T-helper 2 cell treated with Interferon-gamma antibody and Interleukin-4, amounts not matched to agents 5 μg/mL and 100 μg/mL, for 36 hours (primary cell): ENCODE measurements around the gene APOA5.
"Not testable (repeated sequence)": the region's sequence is repeated elsewhere in the genome, so short reads cannot be mapped to it uniquely, and the experiment has no call there.

Source experiments
- DNase-seq: peaks from one replicate; pipeline ENCODE4 v3.0.0; 2021; ENCODE audit warnings: low spot score
- H3K27ac Mint-ChIP-seq: one replicate; pipeline ENCODE4 v1.8.0; 2021; ENCODE audit warnings: mild to moderate bottlenecking, mixed read lengths
- H3K27me3 Mint-ChIP-seq: one replicate; pipeline ENCODE4 v1.8.0; 2021; ENCODE audit warnings: low read depth, mixed read lengths
- H3K36me3 Mint-ChIP-seq: one replicate; pipeline ENCODE4 v1.8.0; 2021; ENCODE audit warnings: low read depth, mixed read lengths
- H3K4me1 Mint-ChIP-seq: one replicate; pipeline ENCODE4 v1.8.0; 2021; ENCODE audit warnings: low read depth, mixed read lengths
- H3K4me3 Mint-ChIP-seq: one replicate; pipeline ENCODE4 v1.8.0; 2022; ENCODE audit warnings: mild to moderate bottlenecking, moderate library complexity, mixed read lengths
- H3K9me3 Mint-ChIP-seq: one replicate; pipeline ENCODE4 v1.8.0; 2021; ENCODE audit warnings: mixed read lengths

APOA5 gene

GRCh38 chr11:116821050-116821918 lies 29.6 kb upstream of the APOA5 start:
- H3K9me3 Mint-ChIP-seq: no peaks in the 10 kb centered on the region
- H3K4me1 Mint-ChIP-seq: no peaks in the 10 kb centered on the region
- no peak overlapping the region for H3K4me3 Mint-ChIP-seq
- H3K27me3 Mint-ChIP-seq: no peaks in the 10 kb centered on the region
- H3K36me3 Mint-ChIP-seq: no peaks in the 10 kb centered on the region
- DNase-seq: no peak
- no peak overlapping the region for H3K27ac Mint-ChIP-seq

- Mint-ChIP-seq H3K27ac (no peak overlapping the region), H3K9me3 (no peaks in the 10 kb centered on the region), H3K36me3 (no peaks in the 10 kb centered on the region), H3K27me3 (peaks cover 1% of the 10 kb centered on the region), H3K4me1 (no peaks in the 10 kb centered on the region), H3K4me3 (no peak overlapping the region)
- no peak for DNase-seq
Measured at GRCh38 chr11:116819049-116819448, 27.4 kb upstream of the APOA5 start.

- Mint-ChIP-seq H3K4me1 (no peaks in the 10 kb centered on the region), H3K4me3 (no peak overlapping the region), H3K27ac (no peak overlapping the region), H3K27me3 (peaks cover 13% of the 10 kb centered on the region), H3K36me3 (no peaks in the 10 kb centered on the region), H3K9me3 (no peaks in the 10 kb centered on the region)
- DNase-seq: no peak
Measured at GRCh38 chr11:116814502-116814901, 22.8 kb upstream of the APOA5 start.

GRCh38 chr11:116813781-116814471 lies 22.2 kb upstream of the APOA5 start:
- Mint-ChIP-seq H3K4me1 (no peaks in the 10 kb centered on the region), H3K27ac (no peak overlapping the region), H3K4me3 (no peak overlapping the region), H3K36me3 (no peaks in the 10 kb centered on the region), H3K9me3 (no peaks in the 10 kb centered on the region), H3K27me3 (peaks cover 15% of the 10 kb centered on the region)
- no peak for DNase-seq

- no peaks in the 10 kb centered on the region for H3K9me3 Mint-ChIP-seq
- no peak overlapping the region for H3K27ac Mint-ChIP-seq
- no peak overlapping the region for H3K4me3 Mint-ChIP-seq
- DNase-seq: no peak
- peaks cover 16% of the 10 kb centered on the region for H3K27me3 Mint-ChIP-seq
- H3K36me3 Mint-ChIP-seq: no peaks in the 10 kb centered on the region
- no peaks in the 10 kb centered on the region for H3K4me1 Mint-ChIP-seq
Measured at GRCh38 chr11:116813170-116813569, 21.5 kb upstream of the APOA5 start.

- Mint-ChIP-seq H3K4me1 (no peaks in the 10 kb centered on the region), H3K4me3 (no peak overlapping the region), H3K27me3 (peaks cover 16% of the 10 kb centered on the region), H3K27ac (no peak overlapping the region), H3K36me3 (no peaks in the 10 kb centered on the region), H3K9me3 (no peaks in the 10 kb centered on the region)
- DNase-seq: no peak
Measured at GRCh38 chr11:116812109-116812508, 20.4 kb upstream of the APOA5 start.

- Mint-ChIP-seq H3K9me3 (no peaks in the 10 kb centered on the region), H3K4me3 (no peak overlapping the region), H3K27me3 (peaks cover 18% of the 10 kb centered on the region), H3K36me3 (no peaks in the 10 kb centered on the region), H3K4me1 (no peaks in the 10 kb centered on the region), H3K27ac (no peak overlapping the region)
- DNase-seq: no peak
Measured at GRCh38 chr11:116811194-116811593, 19.5 kb upstream of the APOA5 start.

GRCh38 chr11:116808262-116809175 lies 16.8 kb upstream of the APOA5 start:
- H3K4me1 Mint-ChIP-seq: no peaks in the 10 kb centered on the region
- H3K27me3 Mint-ChIP-seq: peaks cover 14% of the 10 kb centered on the region
- H3K9me3 Mint-ChIP-seq: no peaks in the 10 kb centered on the region
- DNase-seq: no peak
- H3K36me3 Mint-ChIP-seq: no peaks in the 10 kb centered on the region
- no peak overlapping the region for H3K27ac Mint-ChIP-seq
- H3K4me3 Mint-ChIP-seq: no peak overlapping the region

GRCh38 chr11:116807601-116808261 lies 16.1 kb upstream of the APOA5 start:
- no peak overlapping the region for H3K27ac Mint-ChIP-seq
- DNase-seq: no peak
- no peak overlapping the region for H3K4me3 Mint-ChIP-seq
- H3K36me3 Mint-ChIP-seq: no peaks in the 10 kb centered on the region
- H3K9me3 Mint-ChIP-seq: no peaks in the 10 kb centered on the region
- H3K4me1 Mint-ChIP-seq: no peaks in the 10 kb centered on the region
- peaks cover 14% of the 10 kb centered on the region for H3K27me3 Mint-ChIP-seq

- H3K9me3 Mint-ChIP-seq: no peaks in the 10 kb centered on the region
Measured at GRCh38 chr11:116804001-116804400, 12.3 kb upstream of the APOA5 start.

GRCh38 chr11:116801662-116802061 lies 10.0 kb upstream of the APOA5 start:
- H3K4me1 Mint-ChIP-seq, H3K9me3 Mint-ChIP-seq, H3K27ac Mint-ChIP-seq, H3K4me3 Mint-ChIP-seq, H3K36me3 Mint-ChIP-seq, DNase-seq: not testable (repeated sequence)
- H3K27me3 Mint-ChIP-seq: peaks cover 24% of the 10 kb centered on the region

More at GRCh38 chr11:116804001-116804400, 12.3 kb upstream of the APOA5 start:
- no peaks in the 10 kb centered on the region for H3K36me3 Mint-ChIP-seq
- no peak for DNase-seq
- H3K4me3 Mint-ChIP-seq: no peak overlapping the region
- no peak overlapping the region for H3K27ac Mint-ChIP-seq
- peaks cover 28% of the 10 kb centered on the region for H3K27me3 Mint-ChIP-seq
- no peaks in the 10 kb centered on the region for H3K4me1 Mint-ChIP-seq

- H3K4me1 Mint-ChIP-seq: no peaks in the 10 kb centered on the region
- DNase-seq: no peak
- no peaks in the 10 kb centered on the region for H3K9me3 Mint-ChIP-seq
- no peaks in the 10 kb centered on the region for H3K36me3 Mint-ChIP-seq
- H3K27me3 Mint-ChIP-seq: peaks cover 26% of the 10 kb centered on the region
- no peak overlapping the region for H3K27ac Mint-ChIP-seq
- H3K4me3 Mint-ChIP-seq: no peak overlapping the region
Measured at GRCh38 chr11:116800610-116801009, 8.9 kb upstream of the APOA5 start.

- peaks cover 2% of the 10 kb centered on the region for H3K4me1 Mint-ChIP-seq
- H3K9me3 Mint-ChIP-seq: no peaks in the 10 kb centered on the region
- DNase-seq: no peak
- H3K36me3 Mint-ChIP-seq: no peaks in the 10 kb centered on the region
- H3K27ac Mint-ChIP-seq: no peak overlapping the region
- H3K27me3 Mint-ChIP-seq: peaks cover 24% of the 10 kb centered on the region
- no peak overlapping the region for H3K4me3 Mint-ChIP-seq
Measured at GRCh38 chr11:116798368-116798767, 6.7 kb upstream of the APOA5 start.
